Cardiac septum (tissue), 1 donor: ENCODE results near the gene GRIN2A. TPM values are rescaled to one million over a fixed set of nuclear protein-coding genes. Genes with fewer than 3 reads are reported as not detected.

ENCODE experiments used
- DNase-seq: peaks from one replicate; pipeline ENCODE4 v3.0.0-alpha.2; 2020; ENCODE audit warnings: low spot score
- intact Hi-C: fragments of 100-400 bp; cut with DNase I; formaldehyde crosslinking; loops from one replicate; pipeline ENCODE4 v1.14.0; 2022
- total RNA-seq: library from RNA; stranded (reverse); fragmentation: NEBNext Ultra II Directional; extraction: Animal tissue kit (Norgen Biotek cat#: 25700); gene quantifications from one replicate; pipeline ENCODE4 v1.2.1, GENCODE V29; 2021
- donor health status: DM: no; HTN: no; CAD: no.

Gene GRIN2A
- total RNA-seq, 1 donor from 2014 or later: 1.1 TPM

DNA sequence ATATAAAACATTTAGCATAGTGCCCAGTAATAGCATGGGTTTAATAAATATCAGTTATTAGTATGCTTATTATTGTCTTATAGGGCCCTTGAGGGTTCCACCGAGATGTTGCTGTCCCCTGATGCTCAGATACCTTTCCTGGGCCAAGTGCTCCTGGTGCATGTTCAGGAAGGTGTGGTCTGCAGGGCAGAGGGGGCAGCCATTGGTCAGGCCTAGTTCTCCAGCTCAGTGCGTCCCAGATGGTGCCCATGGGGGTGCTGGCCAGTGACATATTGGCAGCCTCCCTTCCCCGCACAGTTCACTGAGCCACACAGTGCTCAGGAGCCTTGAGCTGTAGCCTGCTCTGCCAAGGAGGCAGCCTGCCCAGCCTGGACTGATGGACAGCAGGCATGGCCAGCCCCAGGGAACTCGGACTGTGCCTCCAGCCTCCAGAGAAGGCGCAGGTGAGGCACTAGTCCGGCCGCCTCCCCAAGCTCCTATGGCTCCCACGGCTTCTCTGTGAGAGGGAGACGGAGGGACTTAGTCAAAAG lies 7.7 kb upstream of the GRIN2A start:
- no peak for DNase-seq
- intact Hi-C loops: loop anchor here (10.0 kb wide), 1 partner anchor 155 kb away; no protein-coding TSS in a partner anchor

DNA sequence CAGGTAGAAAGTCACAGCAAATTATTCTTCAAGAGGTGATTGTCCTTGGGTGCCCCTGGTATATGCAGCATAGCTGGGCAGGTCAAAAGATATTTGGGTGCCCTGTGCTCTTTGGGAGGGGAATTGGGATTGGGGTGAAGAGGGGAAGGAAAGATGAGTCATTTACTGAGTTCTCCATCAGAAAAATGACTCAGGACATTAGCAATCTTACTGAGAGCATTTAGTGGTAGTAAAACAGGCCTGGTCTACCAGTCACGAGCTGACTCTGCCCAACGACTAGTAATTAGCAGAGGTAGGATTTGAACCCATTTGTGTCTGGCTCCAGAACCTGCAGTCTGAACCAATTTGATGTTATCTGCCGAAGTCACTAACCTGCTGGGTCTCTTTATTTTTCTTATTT lies 6.0 kb upstream of the GRIN2A start:
- DNase-seq: no peak
- intact Hi-C loops: loop anchor here (10.0 kb wide), 1 partner anchor 153 kb away; no protein-coding TSS in a partner anchor

DNA sequence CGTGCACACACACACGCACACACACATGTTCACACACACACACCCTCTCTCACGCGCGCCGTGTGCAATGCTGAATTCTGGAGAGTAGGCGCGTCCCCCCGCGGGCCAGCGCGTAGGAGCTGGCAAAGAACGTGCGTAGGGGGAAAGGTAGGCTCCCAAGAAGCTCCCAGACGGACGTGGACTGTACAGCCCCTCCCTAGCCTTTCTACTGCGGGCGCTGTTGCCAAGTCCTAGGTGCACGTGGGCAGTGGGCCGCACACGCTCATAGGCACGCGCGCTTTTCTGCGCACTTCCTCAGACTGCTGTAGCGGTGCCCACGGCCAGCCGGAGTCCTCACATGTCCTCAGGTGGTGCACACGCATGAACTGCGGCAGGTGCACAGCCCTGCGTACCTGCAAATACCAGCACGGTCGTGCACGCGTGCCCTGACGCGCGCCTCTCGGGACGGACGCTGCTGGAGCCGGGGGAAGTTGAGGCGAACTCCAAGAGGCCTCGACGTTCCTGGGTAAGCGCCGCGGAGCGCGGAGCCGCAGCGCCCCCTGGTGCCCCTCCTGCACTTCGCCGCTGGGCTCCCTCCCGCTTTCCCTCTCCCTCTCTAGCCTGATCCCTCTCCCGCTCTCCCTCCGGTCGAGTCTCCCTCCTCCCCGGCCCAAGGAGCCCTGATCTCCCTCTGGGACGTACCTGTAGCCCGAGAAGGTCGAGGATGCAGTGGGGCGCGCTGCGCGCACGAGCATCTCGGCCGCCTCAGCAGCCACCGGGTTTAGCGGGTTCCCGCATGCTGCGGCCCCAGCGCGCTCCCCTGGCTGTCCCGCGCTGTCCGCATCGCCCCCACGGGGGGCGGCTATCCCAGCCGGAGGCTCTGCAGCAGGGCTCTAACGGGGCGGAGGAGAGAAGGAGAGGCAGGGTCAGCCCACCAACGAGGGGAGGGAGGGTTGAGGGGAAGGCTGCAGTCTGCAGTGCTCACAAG lies 749 bp downstream of the GRIN2A start:
- intact Hi-C loops: loop anchor here (2.0 to 10.0 kb wide), 4 partner anchors 147 to 1021 kb away; no protein-coding TSS in a partner anchor

DNA sequence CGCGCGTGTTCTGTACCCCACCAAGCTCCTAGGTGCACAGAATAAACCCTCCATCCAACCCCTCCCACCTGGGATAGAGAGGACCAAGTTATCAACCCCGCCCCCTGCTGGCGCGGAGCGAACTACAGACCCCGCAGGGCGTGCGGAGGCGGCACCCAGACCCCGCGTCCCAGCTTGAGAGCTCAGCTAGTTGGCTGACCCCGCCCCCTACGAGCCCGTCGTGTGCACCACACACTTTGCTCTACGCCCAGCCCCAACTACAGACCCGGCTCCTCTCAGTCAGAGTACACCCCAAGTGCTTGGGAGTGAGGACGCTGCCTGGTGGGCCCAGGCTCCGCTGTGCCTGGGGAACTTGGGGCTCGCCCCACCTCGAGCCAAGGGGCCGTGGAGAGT lies 1.5 kb downstream of the GRIN2A start:
- intact Hi-C loops: loop anchor here (2.0 to 10.0 kb wide), 4 partner anchors 146 to 1020 kb away; no protein-coding TSS in a partner anchor

More for the DNA sequence above, 749 bp downstream of the GRIN2A start:
- DNase-seq: no peak

DNA sequence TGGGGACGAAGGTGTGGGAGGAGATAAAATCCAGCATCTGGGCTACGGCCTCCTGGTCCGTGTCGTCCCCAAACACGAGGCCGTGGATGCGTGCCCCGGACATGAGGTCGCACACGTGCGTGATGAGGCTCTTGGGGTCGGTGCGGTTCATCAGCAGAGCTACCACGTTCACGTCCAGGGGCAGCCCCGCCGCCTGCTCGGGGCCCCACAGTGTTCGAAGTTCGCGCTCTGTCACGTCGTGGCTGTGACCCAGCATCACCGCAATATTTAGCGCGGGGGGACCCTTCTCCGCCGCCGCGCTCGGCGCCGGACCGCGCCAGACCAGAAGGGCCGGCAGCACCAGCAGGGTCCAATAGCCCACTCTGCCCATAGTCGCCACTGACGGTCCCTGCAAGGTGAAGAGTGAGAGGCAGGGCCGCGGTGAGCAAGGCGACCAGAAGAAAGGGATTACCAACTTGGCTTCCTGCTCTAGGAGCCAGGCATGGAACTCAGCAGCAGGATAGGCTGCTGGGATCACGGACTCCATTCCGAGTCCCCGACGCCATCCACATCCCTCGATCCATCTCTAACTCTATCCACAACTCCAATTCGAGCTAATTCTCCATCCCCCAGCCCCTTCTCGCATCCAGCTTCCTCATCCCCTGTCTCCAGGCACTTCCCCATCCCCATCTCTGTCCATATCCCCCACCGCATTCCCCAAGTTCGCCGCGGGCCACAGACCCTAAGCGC lies 2.0 kb downstream of the GRIN2A start:
- intact Hi-C loops: loop anchor here (2.0 to 10.0 kb wide), 4 partner anchors 145 to 1019 kb away; no protein-coding TSS in a partner anchor
- DNase-seq: no peak

More for the DNA sequence above, 1.5 kb downstream of the GRIN2A start:
- DNase-seq: no peak

DNA sequence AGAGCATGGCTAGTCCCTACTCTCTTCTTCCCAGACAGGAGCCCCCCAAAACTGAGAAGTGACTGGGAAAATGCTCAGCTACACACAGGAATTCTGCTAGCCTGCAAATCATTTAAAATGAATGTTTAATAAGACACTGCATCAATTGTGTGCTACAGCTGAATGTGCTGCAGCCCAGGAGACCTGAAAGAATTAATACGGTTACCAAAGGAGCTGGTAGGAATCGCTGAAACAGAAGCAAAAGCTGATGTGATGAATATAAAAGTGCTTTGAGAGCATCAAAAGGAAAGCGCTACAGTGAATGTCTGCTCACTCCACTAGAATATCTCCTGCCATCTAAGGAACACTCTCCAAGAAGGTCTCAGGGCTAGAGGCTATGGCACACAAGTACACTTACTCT lies 3.7 kb downstream of the GRIN2A start:
- no peak for DNase-seq
- intact Hi-C loops: loop anchor here (10.0 kb wide), 1 partner anchor 904 kb away; no protein-coding TSS in a partner anchor

DNA sequence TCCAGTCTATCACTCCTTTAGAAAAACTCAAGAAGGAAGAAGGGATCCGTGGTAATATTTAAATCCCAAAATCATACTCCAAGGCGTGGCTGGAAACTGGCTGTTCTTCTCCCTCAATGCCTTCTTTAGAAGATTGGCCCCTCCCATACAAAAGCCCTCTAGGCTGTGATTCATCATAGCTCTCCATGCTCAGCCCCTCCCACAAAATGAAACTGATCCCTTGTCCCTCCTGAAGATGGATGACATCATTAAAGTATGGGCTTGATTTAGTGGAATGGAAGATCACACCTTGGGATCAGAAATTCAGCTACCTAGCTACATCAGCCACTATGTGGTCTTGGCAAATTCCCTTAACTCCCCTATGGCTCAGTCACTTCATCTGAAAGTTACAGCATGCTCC lies 4.1 kb downstream of the GRIN2A start:
- intact Hi-C loops: loop anchor here (10.0 kb wide), 1 partner anchor 903 kb away; no protein-coding TSS in a partner anchor
- DNase-seq: no peak

DNA sequence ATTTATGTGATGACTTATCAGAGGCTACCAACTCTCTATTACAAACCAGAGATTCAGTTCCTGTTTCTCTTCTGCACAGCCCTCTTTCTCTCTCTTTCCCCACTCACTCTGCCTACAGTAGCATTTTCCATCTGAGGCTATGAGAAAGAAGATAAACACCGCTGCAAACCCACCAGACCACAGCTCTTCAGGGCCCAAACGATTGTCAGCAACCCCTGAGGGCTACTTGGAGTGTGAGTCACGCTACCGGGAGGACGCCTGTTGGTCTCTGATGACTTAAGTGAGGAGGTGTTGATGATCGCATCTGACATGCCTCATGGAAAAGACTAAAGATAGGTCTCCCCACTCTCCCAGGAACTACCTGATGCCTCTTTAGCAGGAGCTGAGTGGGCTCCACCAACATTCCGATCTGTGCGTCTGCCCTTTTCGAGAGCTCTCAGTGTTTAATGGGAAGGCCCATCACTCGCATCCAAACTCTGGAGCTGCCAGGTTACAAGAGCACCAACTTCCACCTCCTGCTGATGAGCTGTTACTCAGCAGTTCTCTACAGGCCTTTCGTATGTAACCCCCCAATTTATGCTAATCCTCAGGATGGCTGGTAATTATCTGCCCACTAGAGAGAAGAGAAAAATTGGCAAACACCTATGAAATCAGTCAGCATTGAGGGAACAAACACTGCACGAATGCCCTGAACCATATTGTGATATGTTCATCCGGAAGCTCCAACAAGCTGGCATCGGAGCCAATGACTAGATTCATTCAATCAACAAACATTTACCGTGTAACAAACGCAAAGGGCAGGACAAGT lies 9.2 kb downstream of the GRIN2A start:
- intact Hi-C loops: loop anchor here (10.0 kb wide), 1 partner anchor 898 kb away; no protein-coding TSS in a partner anchor
- DNase-seq: no peak

DNA sequence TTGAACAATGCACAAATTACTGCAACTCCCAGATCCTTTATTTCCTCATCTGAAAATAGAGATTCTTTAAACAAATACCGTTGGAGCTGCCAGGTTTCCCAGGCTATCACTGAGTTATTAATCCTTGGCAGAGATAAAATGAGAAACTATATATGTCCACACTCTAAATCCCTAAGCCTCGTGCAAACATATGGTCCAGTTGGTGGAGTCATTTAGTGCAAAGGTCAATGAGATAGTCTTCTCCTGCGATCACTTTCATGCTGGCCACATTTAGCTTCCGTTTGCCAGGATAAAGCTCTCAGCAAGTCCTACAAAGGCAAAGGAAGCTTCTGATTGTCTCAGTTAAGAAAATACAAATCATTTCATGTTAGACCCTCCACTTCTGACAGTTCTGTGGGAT lies 11.0 kb downstream of the GRIN2A start:
- intact Hi-C loops: loop anchor here (10.0 kb wide), 1 partner anchor 896 kb away; no protein-coding TSS in a partner anchor
- no peak for DNase-seq

DNA sequence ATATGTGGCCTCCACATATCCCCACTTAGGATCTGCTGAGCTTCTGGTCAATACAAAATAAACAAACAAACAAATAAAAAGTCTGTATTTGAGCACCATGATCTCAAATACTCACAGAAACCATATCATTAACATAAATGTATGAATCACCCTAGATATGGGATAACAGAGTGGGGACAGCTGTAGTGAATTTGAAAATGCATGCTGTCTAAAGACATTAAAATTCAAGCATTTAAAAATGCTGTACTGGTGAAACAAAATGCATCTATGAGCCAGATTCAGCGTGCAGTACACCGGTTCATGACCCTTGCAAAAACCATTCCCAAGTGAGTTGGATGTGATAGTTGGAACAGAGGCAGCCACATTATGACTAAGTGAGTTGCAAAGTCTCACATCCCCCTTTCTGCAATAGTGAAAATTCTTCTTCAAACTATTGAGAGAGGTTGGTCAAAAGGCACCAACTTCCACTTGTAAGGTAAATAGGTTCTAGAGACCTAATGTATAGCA lies 12.3 kb downstream of the GRIN2A start:
- no peak for DNase-seq
- intact Hi-C loops: loop anchor here (10.0 kb wide), 1 partner anchor 895 kb away; no protein-coding TSS in a partner anchor

DNA sequence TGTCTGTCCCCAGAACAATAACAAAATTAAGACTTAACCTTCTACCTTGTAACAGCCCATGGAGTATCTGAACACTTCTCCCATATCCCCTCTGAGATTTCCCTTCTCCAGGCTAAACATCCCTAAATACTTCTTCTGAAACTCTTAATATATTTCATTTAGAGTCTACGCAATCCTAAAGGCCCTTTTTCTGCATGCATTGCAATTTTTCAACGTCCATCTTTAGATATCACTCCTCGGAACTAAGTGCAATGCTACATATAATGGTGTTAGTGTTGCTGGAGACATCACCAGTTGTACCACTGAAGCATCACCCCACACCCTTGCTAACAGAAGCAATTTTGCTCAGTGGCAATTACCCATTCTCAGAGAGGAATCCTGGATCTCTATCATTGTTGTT lies 13.2 kb downstream of the GRIN2A start:
- no peak for DNase-seq
- intact Hi-C loops: no loop called here

DNA sequence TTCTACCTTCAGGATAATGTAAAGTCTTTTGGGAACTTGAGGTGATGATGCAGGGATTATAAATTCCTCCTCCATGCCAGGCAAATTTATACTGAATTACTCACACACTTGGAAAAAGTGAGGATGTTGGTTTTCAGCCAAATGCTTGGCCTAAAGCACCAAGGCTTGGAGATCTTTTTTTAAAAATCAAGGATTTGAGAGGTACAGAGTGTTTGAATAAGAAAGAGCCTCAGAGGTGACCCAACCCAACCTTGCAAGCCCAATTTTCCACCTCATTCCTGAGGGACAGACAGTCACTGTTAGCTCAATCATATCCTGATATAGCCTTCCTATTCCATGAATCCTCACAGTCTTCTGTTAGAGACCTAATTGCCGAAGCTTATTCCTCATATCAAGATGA lies 14.0 kb downstream of the GRIN2A start:
- intact Hi-C loops: no loop called here
- no peak for DNase-seq

DNA sequence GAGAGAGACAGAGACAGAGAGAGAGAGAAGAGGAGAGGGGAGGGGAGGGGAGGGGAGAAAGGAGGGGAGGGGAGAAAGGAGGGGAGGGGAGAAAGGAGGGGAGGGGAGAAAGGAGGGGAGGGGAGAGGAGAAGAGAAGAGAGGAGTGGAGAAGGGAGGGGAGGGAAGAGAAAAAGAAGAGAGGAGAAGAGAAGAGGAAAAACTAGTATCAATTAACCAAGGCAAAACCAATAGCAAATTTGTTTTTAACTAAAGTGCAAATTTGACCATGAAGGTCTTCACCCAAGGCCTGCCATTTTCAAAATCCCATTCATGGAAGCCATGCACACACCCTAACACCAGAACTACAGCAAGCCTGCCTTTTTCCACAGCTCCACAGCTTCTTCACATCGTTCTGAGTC lies 16.6 kb downstream of the GRIN2A start:
- intact Hi-C loops: no loop called here
- no peak for DNase-seq

DNA sequence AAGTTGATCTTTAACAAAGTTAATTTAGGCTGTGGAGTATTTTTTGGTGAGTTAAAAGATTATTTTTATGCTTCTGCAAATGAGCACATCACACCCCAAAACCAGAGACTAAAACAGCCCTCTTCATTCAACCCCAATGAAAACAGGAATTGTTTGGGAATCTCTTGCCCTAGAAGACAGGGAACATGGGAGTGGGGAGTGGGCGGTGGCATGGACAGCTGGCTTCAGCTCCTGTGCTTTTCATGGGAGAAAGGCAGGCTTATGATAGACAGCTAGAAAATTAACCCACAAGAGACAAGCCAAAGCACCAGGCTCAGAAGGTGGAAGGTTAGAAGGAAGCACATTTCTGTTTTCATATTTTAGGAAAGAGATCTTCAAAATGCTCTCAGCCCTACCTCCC lies 19.2 kb downstream of the GRIN2A start:
- no peak for DNase-seq
- intact Hi-C loops: no loop called here

DNA sequence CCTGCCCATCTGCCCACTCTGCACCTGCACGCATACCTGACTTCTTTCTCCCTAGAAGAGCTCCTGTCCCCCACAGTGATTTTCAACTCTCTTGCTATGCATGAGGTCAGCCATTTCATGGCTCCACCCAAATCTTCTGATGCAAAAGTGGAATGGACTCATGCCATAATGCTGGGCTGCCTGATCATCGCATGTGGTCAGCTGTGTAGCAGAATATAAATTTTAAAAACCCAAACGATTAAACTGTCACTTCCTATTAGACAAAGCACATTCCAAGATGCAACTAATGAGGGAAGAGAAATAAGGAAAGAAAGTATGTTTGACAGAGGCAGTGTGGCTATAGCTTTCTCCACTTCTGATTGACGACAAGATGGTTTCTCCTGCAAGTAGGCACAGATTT lies 26.1 kb downstream of the GRIN2A start:
- intact Hi-C loops: no loop called here
- DNase-seq: no peak

DNA sequence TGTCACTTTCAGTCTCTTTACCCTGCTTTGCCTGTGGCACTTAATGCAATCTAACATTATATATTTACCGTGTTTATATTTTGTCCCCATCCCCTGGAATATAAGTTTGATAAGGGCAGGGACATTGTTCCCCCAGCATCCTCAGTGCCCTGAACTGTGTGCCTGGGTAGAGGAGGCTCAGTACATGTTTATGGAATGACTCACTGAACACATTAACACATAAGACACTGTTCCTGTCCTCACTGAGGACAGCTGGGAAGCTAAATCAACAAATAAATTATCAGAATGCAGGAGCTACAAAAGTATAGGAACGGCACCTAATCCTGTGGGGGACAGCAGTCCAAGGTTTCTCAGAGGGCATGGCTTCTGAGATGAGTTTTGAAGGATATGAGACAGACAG lies 27.8 kb downstream of the GRIN2A start:
- intact Hi-C loops: no loop called here
- no peak for DNase-seq

DNA sequence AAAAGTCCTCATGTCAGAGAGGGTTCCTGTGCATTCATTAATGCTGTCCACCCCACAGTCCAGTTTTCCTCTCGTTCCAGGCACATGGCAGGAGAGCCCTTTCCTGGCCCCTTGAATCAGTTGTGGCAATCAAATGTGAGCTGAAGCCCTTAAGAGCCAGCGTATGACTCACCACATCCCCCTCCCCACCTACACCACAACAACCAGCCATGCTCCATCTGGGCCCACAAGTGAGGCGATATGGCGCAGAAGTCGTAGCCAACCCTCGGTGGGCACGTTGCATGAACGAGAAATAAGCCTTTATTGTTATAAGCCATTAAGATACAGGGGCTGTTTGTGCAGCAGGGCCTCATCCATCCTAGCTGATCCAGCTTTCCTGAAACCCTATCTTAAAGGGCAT lies 28.2 kb downstream of the GRIN2A start:
- DNase-seq: no peak
- intact Hi-C loops: no loop called here

DNA sequence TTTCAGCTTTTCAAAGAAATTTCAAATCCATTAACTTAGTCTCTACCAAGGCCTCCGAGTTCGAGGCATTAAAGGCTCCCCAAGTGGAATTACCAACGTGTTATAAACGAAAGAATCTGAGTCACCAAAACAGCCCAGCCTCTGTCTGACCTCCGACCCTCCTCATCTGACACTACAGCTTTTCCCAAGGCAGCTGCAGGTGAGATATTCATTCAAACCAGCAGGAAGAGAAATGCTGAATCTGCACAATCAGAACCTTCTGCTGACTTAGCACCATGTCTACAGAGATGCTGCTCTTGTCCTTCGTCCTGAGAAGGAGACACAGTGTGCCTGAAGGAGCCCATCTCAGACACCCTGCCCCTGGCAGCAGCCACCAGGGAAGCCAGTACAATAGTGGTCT lies 30.5 kb downstream of the GRIN2A start:
- intact Hi-C loops: no loop called here

DNA sequence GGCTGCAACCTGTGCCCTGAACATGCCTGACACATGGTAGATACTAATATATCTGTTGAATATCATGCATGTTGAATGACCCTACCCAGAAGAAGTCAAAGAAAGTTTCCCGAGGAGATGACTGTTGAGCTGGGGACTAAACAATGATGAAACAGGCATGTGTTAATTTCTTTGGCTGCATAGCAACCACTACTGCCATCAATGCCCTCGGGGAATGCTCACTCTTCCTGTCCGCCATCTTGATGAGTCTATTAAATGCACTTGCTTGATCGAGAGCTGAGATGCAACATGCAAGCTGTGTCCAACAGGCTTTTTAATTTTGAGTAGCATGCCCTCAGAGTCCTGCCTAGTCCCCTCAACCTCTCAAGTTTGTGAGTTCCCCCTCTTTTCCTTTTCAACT lies 31.3 kb downstream of the GRIN2A start:
- DNase-seq: no peak
- intact Hi-C loops: no loop called here

More for the DNA sequence above, 30.5 kb downstream of the GRIN2A start:
- DNase-seq: no peak
